Measurements from ENCODE around the gene CLN3. TPM values are rescaled to one million over a fixed set of nuclear protein-coding genes. Genes with fewer than 3 reads are reported as not detected.
"Not testable (repeated sequence)": the region's sequence is repeated elsewhere in the genome, so short reads cannot be mapped to it uniquely, and the experiment has no call there.

The CLN3 gene
- total and polyA plus RNA-seq, 3 experiments from 2014 or later = 32.5 to 38.2 (median 36.1) TPM

DNA sequence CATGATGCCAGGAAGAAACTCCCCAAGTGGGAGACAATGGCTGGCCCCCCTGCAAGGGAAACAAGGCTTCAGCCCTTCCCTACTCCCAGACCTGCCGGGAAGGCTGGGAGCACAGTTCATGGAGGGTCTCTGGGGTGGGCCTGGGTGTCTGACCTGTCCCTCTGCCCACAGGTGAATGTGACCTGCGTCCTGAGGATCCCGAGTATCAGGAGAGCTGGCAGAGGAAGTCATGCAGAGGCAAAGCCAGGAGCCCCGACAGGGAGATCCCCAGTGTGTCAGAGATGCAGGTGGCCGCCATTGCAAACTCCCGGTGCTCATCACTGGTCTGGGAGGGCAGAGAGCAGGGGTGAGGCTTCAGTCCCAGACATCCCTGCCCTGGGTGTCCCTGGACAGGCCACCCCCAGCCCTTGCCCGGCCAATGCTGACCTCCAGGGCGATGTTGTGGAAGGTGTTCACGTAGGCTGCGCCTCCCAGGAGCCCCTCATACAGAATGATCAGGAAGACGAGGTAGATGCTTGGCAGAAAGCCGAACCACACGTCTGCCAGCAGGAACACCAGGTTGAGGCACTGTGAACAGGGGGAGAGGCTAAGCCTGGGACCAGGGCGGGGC lies 14.5 kb downstream of the CLN3 start:
- ChIA-PET POLR2A (no interaction called here), CTCF (no interaction called here)
- peaks cover 25% of the 10 kb centered on the region for H3K36me3 ChIP-seq (ENCODE audit: insufficient read depth, low read length)
- no peaks in the 10 kb centered on the region for H3K27me3 ChIP-seq (ENCODE audit: insufficient read depth, low read length, poor library complexity, severe bottlenecking)
- peaks cover 4 to 70% (median 10%) of the 10 kb centered on the region in 3 donors for H3K36me3 Mint-ChIP-seq
- no peak for DNase-seq
- H3K4me1 Mint-ChIP-seq = peaks cover 5 to 18% (median 11%) of the 10 kb centered on the region in 3 donors
- H3K27me3 Mint-ChIP-seq = no peaks in the 10 kb centered on the region
- H3K4me3 ChIP-seq (ENCODE audit: low read length) = no peak overlapping the region
- H3K27ac ChIP-seq (ENCODE audit: low read depth, low read length) = no peak overlapping the region
- no peaks in the 10 kb centered on the region for H3K9me3 ChIP-seq (ENCODE audit: low read length)
- H3K9me3 Mint-ChIP-seq = no peaks in the 10 kb centered on the region
- H3K27ac Mint-ChIP-seq = peak overlapping the region in 3 of 8 donors; percentile 29 to 92 (median 70)
- H3K4me3 Mint-ChIP-seq = no peak overlapping the region
- H3K4me1 ChIP-seq (ENCODE audit: insufficient read depth, low read length) = no peaks in the 10 kb centered on the region

DNA sequence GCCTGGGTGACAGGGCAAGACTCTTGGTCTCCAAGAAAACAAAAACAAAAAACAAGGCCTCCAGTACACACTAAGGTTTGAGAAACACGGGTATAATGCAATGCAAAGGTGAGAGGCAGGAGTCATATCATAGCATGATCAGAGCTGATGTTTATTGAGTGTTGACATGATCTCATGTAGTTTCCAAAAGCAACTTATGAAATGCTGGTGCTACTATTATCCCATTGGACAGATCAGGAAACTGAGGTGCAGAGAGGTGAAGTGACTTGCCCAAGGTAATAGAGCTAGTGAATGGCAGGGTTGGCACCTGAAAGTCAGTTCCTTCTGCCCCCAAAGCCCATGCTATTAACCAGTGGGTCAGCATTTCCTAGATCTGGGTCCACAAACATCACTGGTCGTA lies 16.7 kb downstream of the CLN3 start:
- no peak for DNase-seq
- no peaks in the 10 kb centered on the region for H3K27me3 Mint-ChIP-seq
- peak overlapping the region in 7 of 8 donors; percentile 0 to 90 (median 42) for H3K27ac Mint-ChIP-seq
- no peaks in the 10 kb centered on the region for H3K9me3 Mint-ChIP-seq
- H3K27me3 ChIP-seq (ENCODE audit: insufficient read depth, low read length, poor library complexity, severe bottlenecking) = no peaks in the 10 kb centered on the region
- H3K36me3 ChIP-seq (ENCODE audit: insufficient read depth, low read length) = peaks cover 19% of the 10 kb centered on the region
- no peaks in the 10 kb centered on the region for H3K4me1 ChIP-seq (ENCODE audit: insufficient read depth, low read length)
- H3K9me3 ChIP-seq (ENCODE audit: low read length) = no peaks in the 10 kb centered on the region
- no peak overlapping the region for H3K27ac ChIP-seq (ENCODE audit: low read depth, low read length)
- no peak overlapping the region for H3K4me3 Mint-ChIP-seq
- H3K4me1 Mint-ChIP-seq = peaks cover 5 to 18% (median 11%) of the 10 kb centered on the region in 3 donors
- ChIA-PET CTCF (no interaction called here), POLR2A (no interaction called here)
- no peak overlapping the region for H3K4me3 ChIP-seq (ENCODE audit: low read length)
- H3K36me3 Mint-ChIP-seq = peaks cover 4 to 59% (median 7%) of the 10 kb centered on the region in 3 donors

DNA sequence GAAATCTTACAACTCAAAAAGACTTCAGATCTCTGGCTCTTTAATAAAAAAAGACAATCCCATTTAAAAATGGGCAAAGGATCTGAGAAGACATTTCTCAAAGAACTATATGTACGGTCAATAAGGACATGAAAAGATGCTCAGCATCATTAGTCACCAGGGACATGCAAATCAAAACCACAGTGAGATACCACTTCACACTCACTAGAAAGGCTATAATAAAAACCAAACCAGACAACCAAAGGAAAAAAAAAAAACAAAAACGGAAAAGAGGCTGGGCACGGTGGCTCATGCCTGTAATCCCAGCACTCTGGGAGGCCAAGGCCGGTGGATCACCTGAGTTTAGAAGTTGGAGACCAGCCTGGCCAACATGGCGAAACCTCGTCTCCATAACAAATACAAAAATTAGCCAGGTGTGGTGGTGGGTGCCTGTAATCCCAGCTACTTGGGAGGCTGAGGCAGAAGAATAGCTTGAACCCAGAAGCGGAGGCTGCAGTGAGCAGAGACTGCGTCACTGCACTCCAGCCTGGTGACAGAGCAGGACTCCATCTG lies 18.1 kb downstream of the CLN3 start:
- no peak for DNase-seq
- H3K4me1 Mint-ChIP-seq = peaks cover 5 to 18% (median 11%) of the 10 kb centered on the region in 3 donors
- no peak overlapping the region for H3K4me3 Mint-ChIP-seq
- ChIA-PET POLR2A (no interaction called here), CTCF (no interaction called here)
- no peaks in the 10 kb centered on the region for H3K4me1 ChIP-seq (ENCODE audit: insufficient read depth, low read length)
- H3K36me3 Mint-ChIP-seq = peaks cover 4 to 46% (median 7%) of the 10 kb centered on the region in 3 donors
- no peaks in the 10 kb centered on the region for H3K27me3 ChIP-seq (ENCODE audit: insufficient read depth, low read length, poor library complexity, severe bottlenecking)
- H3K27ac ChIP-seq (ENCODE audit: low read depth, low read length) = no peak overlapping the region
- no peaks in the 10 kb centered on the region for H3K9me3 Mint-ChIP-seq
- no peaks in the 10 kb centered on the region for H3K9me3 ChIP-seq (ENCODE audit: low read length)
- H3K4me3 ChIP-seq (ENCODE audit: low read length) = no peak overlapping the region
- H3K27me3 Mint-ChIP-seq = no peaks in the 10 kb centered on the region
- H3K27ac Mint-ChIP-seq = peak overlapping the region in 7 of 8 donors; percentile 16 to 90 (median 68)
- peaks cover 13% of the 10 kb centered on the region for H3K36me3 ChIP-seq (ENCODE audit: insufficient read depth, low read length)

DNA sequence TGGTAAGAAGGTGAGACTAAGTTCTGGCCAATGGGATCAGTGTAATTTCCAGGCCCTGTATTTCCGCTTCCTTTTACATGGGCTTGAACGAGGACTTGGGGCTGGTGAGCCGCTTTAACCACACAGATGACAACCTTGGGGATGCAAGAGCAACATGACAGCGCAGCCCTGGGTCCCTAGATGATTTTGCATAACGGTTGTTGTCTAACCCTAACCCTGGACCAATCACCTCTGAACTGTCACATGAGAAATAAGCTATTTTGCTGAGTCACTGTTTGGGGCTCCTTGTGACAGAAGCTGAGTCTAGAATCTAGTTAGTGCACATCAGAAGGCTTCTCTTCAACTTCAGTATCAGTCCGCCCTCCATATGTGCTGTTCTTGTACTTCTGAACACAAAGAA lies 44.8 kb downstream of the CLN3 start:
- H3K9me3 ChIP-seq (ENCODE audit: low read length); H3K36me3 Mint-ChIP-seq; CTCF ChIA-PET; H3K27me3 ChIP-seq (ENCODE audit: insufficient read depth, low read length, poor library complexity, severe bottlenecking); H3K36me3 ChIP-seq (ENCODE audit: insufficient read depth, low read length); H3K4me3 ChIP-seq (ENCODE audit: low read length); H3K4me3 Mint-ChIP-seq; H3K4me1 Mint-ChIP-seq; H3K9me3 Mint-ChIP-seq; H3K4me1 ChIP-seq (ENCODE audit: insufficient read depth, low read length); H3K27ac Mint-ChIP-seq; H3K27ac ChIP-seq (ENCODE audit: low read depth, low read length); DNase-seq; H3K27me3 Mint-ChIP-seq; POLR2A ChIA-PET: not testable (repeated sequence)

DNA sequence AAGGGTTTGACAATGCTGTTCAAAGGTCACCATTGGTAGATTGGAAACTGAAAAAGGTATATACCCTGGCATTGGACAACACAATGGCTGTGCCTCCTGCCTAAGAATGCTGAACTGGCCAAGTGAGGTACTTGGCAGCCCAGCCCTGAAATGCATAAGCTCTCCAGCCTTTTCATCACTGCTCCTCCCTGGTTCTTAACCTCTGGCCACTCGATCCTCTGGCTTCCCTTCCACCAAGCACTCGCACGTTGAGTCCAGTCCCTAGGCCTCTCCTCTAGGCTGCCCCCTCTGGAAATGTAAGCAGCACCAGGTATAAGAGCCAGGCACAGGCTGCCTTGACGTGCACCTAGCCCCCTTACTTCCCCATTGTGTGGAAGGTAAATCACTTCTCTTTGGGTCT lies 45.5 kb downstream of the CLN3 start:
- H3K27me3 Mint-ChIP-seq; H3K9me3 ChIP-seq (ENCODE audit: low read length); H3K4me1 Mint-ChIP-seq; H3K27ac Mint-ChIP-seq; H3K36me3 ChIP-seq (ENCODE audit: insufficient read depth, low read length); H3K4me1 ChIP-seq (ENCODE audit: insufficient read depth, low read length); H3K27me3 ChIP-seq (ENCODE audit: insufficient read depth, low read length, poor library complexity, severe bottlenecking); H3K27ac ChIP-seq (ENCODE audit: low read depth, low read length); DNase-seq; POLR2A ChIA-PET; H3K36me3 Mint-ChIP-seq; H3K9me3 Mint-ChIP-seq; H3K4me3 ChIP-seq (ENCODE audit: low read length); CTCF ChIA-PET; H3K4me3 Mint-ChIP-seq: not testable (repeated sequence)

DNA sequence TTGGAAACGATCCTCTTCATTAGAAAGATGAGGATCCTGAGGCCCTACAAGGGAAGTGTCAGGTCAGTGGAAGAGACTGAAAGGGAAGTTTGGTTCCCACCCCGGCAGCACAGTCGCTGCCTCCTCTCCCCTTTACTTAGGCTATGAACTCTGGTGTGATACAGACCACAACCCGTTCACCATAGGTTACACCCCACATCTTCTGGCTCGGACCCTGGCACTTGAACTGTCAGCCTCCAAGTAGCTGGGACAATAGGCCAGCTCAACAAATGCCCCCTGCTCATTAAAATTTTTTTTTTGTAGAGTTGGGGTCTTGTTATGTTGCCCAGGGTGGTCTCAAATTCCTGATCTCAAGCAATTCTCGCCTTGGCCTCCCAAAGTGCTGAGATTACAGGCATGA lies 47.9 kb downstream of the CLN3 start:
- H3K9me3 ChIP-seq (ENCODE audit: low read length); H3K4me1 Mint-ChIP-seq; H3K27ac Mint-ChIP-seq; H3K27me3 ChIP-seq (ENCODE audit: insufficient read depth, low read length, poor library complexity, severe bottlenecking); H3K4me3 ChIP-seq (ENCODE audit: low read length); POLR2A ChIA-PET; H3K4me3 Mint-ChIP-seq; H3K9me3 Mint-ChIP-seq; CTCF ChIA-PET; H3K36me3 ChIP-seq (ENCODE audit: insufficient read depth, low read length); H3K36me3 Mint-ChIP-seq; H3K27me3 Mint-ChIP-seq; H3K27ac ChIP-seq (ENCODE audit: low read depth, low read length); H3K4me1 ChIP-seq (ENCODE audit: insufficient read depth, low read length): not testable (repeated sequence)
- peak in 1 of 5 donors; percentile 35 for DNase-seq

DNA sequence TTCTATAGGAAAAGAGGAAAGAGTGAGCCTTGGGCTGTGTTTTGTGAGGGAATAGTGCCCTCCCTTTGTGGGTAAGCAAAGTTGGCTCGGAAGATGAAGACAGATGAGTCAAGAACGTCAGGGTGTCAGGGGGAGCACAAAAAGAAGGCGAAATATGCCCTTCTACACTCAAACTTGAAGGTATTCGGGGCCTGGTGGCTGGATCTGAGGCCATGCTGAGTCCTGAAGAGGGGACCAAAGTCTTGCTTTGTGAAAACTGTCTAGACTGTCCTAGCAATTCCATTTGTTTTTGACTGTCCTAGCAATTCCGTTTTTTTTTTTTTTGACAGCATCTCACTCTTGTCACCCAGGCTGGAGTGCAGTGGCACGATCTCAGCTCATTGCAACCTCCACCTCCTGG lies 53.0 kb downstream of the CLN3 start:
- H3K27me3 Mint-ChIP-seq; H3K36me3 Mint-ChIP-seq; H3K4me3 ChIP-seq (ENCODE audit: low read length): not testable (repeated sequence)

DNA sequence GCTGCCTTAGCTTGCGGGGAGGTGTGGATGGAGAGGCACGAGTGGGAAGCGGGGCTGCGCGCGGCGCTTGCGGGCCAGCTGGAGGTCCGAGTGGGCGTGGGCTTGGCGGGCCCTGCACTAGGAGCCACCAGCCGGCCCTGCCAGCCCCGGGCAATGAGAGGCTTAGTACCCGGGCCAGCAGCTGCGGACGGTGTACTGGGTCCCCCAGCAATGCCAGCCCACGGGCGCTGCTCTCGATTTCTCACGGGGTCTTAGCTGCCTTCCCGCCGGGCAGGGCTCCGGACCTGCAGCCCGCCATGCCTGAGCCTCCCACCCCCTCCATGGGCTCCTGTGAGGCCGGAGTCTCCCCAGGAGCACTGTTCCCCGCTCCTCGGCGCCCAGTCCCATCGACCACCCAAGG lies 56.5 kb downstream of the CLN3 start:
- H3K27ac ChIP-seq (ENCODE audit: low read depth, low read length); H3K36me3 ChIP-seq (ENCODE audit: insufficient read depth, low read length); H3K36me3 Mint-ChIP-seq; H3K9me3 ChIP-seq (ENCODE audit: low read length); H3K4me3 Mint-ChIP-seq; H3K4me1 Mint-ChIP-seq; POLR2A ChIA-PET; H3K27me3 ChIP-seq (ENCODE audit: insufficient read depth, low read length, poor library complexity, severe bottlenecking); H3K27me3 Mint-ChIP-seq; CTCF ChIA-PET; H3K27ac Mint-ChIP-seq; H3K9me3 Mint-ChIP-seq; H3K4me1 ChIP-seq (ENCODE audit: insufficient read depth, low read length); H3K4me3 ChIP-seq (ENCODE audit: low read length): not testable (repeated sequence)
- DNase-seq = peak in 1 of 5 donors; percentile 19

More for the DNA sequence above, 53.0 kb downstream of the CLN3 start:
- H3K27ac ChIP-seq (ENCODE audit: low read depth, low read length); H3K36me3 ChIP-seq (ENCODE audit: insufficient read depth, low read length); H3K4me1 ChIP-seq (ENCODE audit: insufficient read depth, low read length); H3K9me3 Mint-ChIP-seq; H3K4me1 Mint-ChIP-seq; POLR2A ChIA-PET; H3K4me3 Mint-ChIP-seq; DNase-seq; H3K27ac Mint-ChIP-seq; H3K27me3 ChIP-seq (ENCODE audit: insufficient read depth, low read length, poor library complexity, severe bottlenecking); CTCF ChIA-PET; H3K9me3 ChIP-seq (ENCODE audit: low read length): not testable (repeated sequence)

All from CD8-positive, alpha-beta memory T cell (primary cell).